ENCODE results near the gene PTPRA. TPM values are rescaled to one million over a fixed set of nuclear protein-coding genes. Genes with fewer than 3 reads are reported as not detected.

PTPRA gene
- total RNA-seq, 2 experiments from 2014 or later, result 65.4 to 69.5 TPM

DNA sequence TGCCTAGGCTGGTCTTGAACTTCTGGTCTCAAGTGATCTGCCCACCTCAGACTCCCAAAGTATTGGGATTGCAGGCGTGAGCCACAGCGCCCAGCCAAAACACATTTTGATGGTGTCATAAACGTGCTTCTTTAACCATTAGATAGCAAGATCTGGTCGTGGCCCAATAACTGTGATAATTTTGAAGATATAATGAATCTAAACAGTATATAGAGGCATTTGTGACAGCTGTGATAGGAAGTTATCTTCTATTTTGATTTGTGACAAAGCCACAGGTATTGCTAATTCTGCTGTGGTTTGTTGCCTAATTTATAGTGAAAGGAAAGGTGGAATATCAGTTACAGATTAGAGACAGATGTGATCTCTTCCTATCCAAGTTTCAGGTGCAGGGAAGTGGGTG lies 197.4 kb downstream of the PTPRA start:
- Histone ChIP-seq H3K9me3 (ENCODE audit: control insufficient read depth in 1 of 2, insufficient read depth in 1 of 2, low read length in 2 of 2) (peaks cover 0 to 7% of the 10 kb centered on the region in 2 experiments), H3K27ac (ENCODE audit: low read depth in 1 of 2, low read length in 2 of 2) (no peak overlapping the region), H3K36me3 (ENCODE audit: insufficient read depth, low read length) (no peaks in the 10 kb centered on the region), H3K4me1 (ENCODE audit: insufficient read depth, low read length) (peaks cover 28% of the 10 kb centered on the region), H3K4me3 (ENCODE audit: low read length) (no peak overlapping the region), H3K27me3 (ENCODE audit: control insufficient read depth in 1 of 2, insufficient read depth in 2 of 2, low read length in 2 of 2) (no peaks in the 10 kb centered on the region)
- DNase-seq (no peak), ATAC-seq (ENCODE audit: poor library complexity) (no peak)
- Mint-ChIP-seq H3K4me1 (ENCODE audit: low read depth) (peaks cover 33% of the 10 kb centered on the region), H3K9me3 (no peaks in the 10 kb centered on the region), H3K27me3 (no peaks in the 10 kb centered on the region), H3K36me3 (ENCODE audit: low read depth) (peaks cover 6% of the 10 kb centered on the region), H3K4me3 (peak overlapping the region; percentile 90), H3K27ac (peak overlapping the region; percentile 77)
- intact Hi-C loops (cut with DNase I, micrococcal nuclease), result loop anchor here in 1 of 2 experiments (2.0 to 5.0 kb wide), 3 partner anchors 44 to 137 kb away; partner anchors contain the start of genes ITPA and LZTS3
- ChIA-PET CTCF (interaction anchor here (1.0 to 2.9 kb wide), 3 partner anchors 17 to 45 kb away, joined by 3 to 9 read pairs (median 5); no protein-coding TSS in a partner anchor), POLR2A (interaction anchor here (0.9 to 1.2 kb wide), 3 partner anchors 22 to 31 kb away, joined by 3 to 7 read pairs (median 3); no protein-coding TSS in a partner anchor)
- TF ChIP-seq, protein P1, sequence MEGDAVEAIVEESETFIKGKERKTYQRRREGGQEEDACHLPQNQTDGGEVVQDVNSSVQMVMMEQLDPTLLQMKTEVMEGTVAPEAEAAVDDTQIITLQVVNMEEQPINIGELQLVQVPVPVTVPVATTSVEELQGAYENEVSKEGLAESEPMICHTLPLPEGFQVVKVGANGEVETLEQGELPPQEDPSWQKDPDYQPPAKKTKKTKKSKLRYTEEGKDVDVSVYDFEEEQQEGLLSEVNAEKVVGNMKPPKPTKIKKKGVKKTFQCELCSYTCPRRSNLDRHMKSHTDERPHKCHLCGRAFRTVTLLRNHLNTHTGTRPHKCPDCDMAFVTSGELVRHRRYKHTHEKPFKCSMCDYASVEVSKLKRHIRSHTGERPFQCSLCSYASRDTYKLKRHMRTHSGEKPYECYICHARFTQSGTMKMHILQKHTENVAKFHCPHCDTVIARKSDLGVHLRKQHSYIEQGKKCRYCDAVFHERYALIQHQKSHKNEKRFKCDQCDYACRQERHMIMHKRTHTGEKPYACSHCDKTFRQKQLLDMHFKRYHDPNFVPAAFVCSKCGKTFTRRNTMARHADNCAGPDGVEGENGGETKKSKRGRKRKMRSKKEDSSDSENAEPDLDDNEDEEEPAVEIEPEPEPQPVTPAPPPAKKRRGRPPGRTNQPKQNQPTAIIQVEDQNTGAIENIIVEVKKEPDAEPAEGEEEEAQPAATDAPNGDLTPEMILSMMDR (IDR thresholded peaks at IDR 0.05), result no peak

DNA sequence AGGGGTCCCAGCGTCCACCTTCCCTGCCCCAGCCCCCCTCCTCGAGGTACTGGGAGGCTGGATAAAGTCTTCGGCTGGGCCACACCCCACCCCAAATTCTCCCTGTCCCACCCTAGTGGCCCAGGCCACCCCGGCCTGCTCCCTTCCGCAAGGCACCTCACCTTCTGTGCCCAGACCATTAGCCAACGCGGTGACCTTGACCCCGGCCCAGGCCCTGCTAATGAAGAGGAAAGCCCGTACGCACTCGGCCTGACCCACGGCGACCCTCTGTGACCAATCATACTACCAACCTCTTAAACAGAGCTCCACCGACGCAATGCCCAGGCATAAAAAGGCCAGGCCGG lies 198.0 kb downstream of the PTPRA start:
- POLR2A ChIA-PET, result interaction anchor here (0.9 kb wide), 2 partner anchors 22 to 31 kb away, joined by 3 to 7 read pairs; no protein-coding TSS in a partner anchor
- peak overlapping the region; percentile 77 for H3K27ac Mint-ChIP-seq
- peaks cover 33% of the 10 kb centered on the region for H3K4me1 Mint-ChIP-seq (ENCODE audit: low read depth)

DNA sequence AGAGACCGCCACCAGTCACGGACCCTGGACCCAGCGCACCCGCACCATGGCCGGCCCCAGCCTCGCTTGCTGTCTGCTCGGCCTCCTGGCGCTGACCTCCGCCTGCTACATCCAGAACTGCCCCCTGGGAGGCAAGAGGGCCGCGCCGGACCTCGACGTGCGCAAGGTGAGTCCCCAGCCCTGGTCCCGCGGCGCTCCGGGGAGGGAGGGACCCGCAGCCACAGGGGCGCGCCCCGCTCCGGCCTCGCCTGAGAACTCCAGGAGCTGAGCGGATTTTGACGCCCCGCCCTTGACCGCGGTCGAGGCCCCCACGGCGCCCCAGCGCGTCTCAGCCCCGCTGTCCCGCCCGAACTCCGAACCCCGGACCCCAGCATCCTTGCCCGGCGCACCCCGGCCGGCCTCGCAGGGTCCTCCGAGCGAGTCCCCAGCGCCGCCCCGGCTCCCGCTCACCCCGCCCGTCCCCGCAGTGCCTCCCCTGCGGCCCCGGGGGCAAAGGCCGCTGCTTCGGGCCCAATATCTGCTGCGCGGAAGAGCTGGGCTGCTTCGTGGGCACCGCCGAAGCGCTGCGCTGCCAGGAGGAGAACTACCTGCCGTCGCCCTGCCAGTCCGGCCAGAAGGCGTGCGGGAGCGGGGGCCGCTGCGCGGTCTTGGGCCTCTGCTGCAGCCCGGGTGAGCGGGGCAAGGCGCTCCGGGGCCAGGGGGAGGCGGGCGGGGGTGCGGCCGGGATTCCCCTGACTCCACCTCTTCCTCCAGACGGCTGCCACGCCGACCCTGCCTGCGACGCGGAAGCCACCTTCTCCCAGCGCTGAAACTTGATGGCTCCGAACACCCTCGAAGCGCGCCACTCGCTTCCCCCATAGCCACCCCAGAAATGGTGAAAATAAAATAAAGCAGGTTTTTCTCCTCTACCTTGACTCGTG lies 198.6 kb downstream of the PTPRA start, which contains the start of gene OXT:
Gene OXT (plus strand): TSS at position 11 of the 920 bp plus-strand sequence. CDS start 36 bp downstream, at position 47.
- TF ChIP-seq, protein P1 (IDR thresholded peaks at IDR 0.05), result no peak
- Histone ChIP-seq H3K27ac (ENCODE audit: low read depth in 1 of 2, low read length in 2 of 2) (peak within 1 kb of the TSS; percentile 22 to 39), H3K4me3 (ENCODE audit: low read length) (peak within 1 kb of the TSS; percentile 44), H3K36me3 (ENCODE audit: insufficient read depth, low read length) (no peaks in the 10 kb centered on the region), H3K9me3 (ENCODE audit: control insufficient read depth in 1 of 2, insufficient read depth in 1 of 2, low read length in 2 of 2) (peaks cover 0 to 7% of the 10 kb centered on the region in 2 experiments), H3K4me1 (ENCODE audit: insufficient read depth, low read length) (peaks cover 31% of the 10 kb centered on the region), H3K27me3 (ENCODE audit: control insufficient read depth in 1 of 2, insufficient read depth in 2 of 2, low read length in 2 of 2) (no peaks in the 10 kb centered on the region)
- Mint-ChIP-seq H3K36me3 (ENCODE audit: low read depth) (peaks cover 6% of the 10 kb centered on the region), H3K4me3 (peak within 1 kb of the TSS; percentile 90), H3K4me1 (ENCODE audit: low read depth) (peaks cover 32% of the 10 kb centered on the region), H3K27me3 (peaks cover 3% of the 10 kb centered on the region), H3K27ac (peak within 1 kb of the TSS; percentile 87), H3K9me3 (no peaks in the 10 kb centered on the region)
- DNase-seq (peak; percentile 58 to 90 (median 75)), ATAC-seq (ENCODE audit: poor library complexity) (peak; percentile 78)
- ChIA-PET CTCF (interaction anchor here (0.6 to 1.3 kb wide), 2 partner anchors 18 to 44 kb away, joined by 3 to 7 read pairs; no protein-coding TSS in a partner anchor), POLR2A (interaction anchor here (0.9 to 6.6 kb wide), 5 partner anchors 10 to 30 kb away, joined by 3 to 48 read pairs (median 7); no protein-coding TSS in a partner anchor)
- intact Hi-C loops (cut with DNase I, micrococcal nuclease), result loop anchor here in 1 of 2 experiments (2.0 to 5.0 kb wide), 4 partner anchors 19 to 135 kb away; partner anchors contain the start of genes ITPA and LZTS3

More for the DNA sequence above, 198.0 kb downstream of the PTPRA start:
- H3K4me3 Mint-ChIP-seq, result peak overlapping the region; percentile 90
- Histone ChIP-seq H3K4me1 (ENCODE audit: insufficient read depth, low read length) (peaks cover 28% of the 10 kb centered on the region), H3K27ac (ENCODE audit: low read depth in 1 of 2, low read length in 2 of 2) (no peak overlapping the region), H3K9me3 (ENCODE audit: control insufficient read depth in 1 of 2, insufficient read depth in 1 of 2, low read length in 2 of 2) (peaks cover 0 to 7% of the 10 kb centered on the region in 2 experiments), H3K36me3 (ENCODE audit: insufficient read depth, low read length) (no peaks in the 10 kb centered on the region), H3K4me3 (ENCODE audit: low read length) (peak overlapping the region; percentile 44), H3K27me3 (ENCODE audit: control insufficient read depth in 1 of 2, insufficient read depth in 2 of 2, low read length in 2 of 2) (no peaks in the 10 kb centered on the region)
- DNase-seq (no peak), ATAC-seq (ENCODE audit: poor library complexity) (no peak)
- H3K27me3 Mint-ChIP-seq, result no peaks in the 10 kb centered on the region
- peaks cover 6% of the 10 kb centered on the region for H3K36me3 Mint-ChIP-seq (ENCODE audit: low read depth)
- CTCF ChIA-PET, result interaction anchor here (1.0 to 1.3 kb wide), 2 partner anchors 17 to 21 kb away, joined by 3 to 7 read pairs; no protein-coding TSS in a partner anchor
- intact Hi-C loops (cut with DNase I, micrococcal nuclease), result loop anchor here in 1 of 2 experiments (2.0 to 5.0 kb wide), 3 partner anchors 44 to 136 kb away; partner anchors contain the start of genes ITPA and LZTS3
- TF ChIP-seq, protein P1 (IDR thresholded peaks at IDR 0.05), result no peak
- no peaks in the 10 kb centered on the region for H3K9me3 Mint-ChIP-seq

Measured in CD4-positive, alpha-beta T cell (primary cell).